ENCODE data around the gene ASB6.

GRCh38 chr9:129655696-129656095 lies 13.7 kb upstream of the ASB6 start:
- TF ChIP-seq EZH2 (IDR thresholded peaks at IDR 0.05; ENCODE audit: insufficient read depth, poor library complexity, severe bottlenecking) (no peak), EZH2phosphoT487 (IDR thresholded peaks at IDR 0.05; ENCODE audit: insufficient read depth, low read depth) (no peak)
